Measurements from ENCODE around the gene UPF1. TPM values are rescaled to one million over a fixed set of nuclear protein-coding genes. Genes with fewer than 3 reads are reported as not detected.
A peak's percentile ranks its signal among the peaks of the same experiment; 100 is the strongest.

UPF1 gene
- total and polyA plus RNA-seq, 7 donors, result 27.6 to 62.1 (median 49.0) TPM

DNA sequence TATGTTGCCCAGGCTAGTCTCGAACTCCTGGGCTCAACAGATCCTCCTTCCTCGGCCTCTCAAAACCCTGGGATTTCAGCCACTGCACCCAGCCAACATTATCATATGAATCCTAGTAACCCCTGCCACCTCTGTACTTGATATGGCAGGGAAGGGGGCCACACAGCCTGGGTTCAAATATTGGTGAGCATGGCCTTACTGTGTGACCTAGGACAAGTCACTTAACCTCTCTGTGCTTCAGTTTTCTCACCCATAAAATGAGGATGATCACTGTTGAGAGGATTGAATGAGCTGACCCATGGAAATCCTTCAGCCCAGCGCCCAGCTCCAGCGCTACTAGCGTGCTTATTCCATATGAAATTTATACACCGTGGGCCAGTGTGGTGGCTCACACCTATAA, 37.1 kb upstream of the UPF1 start:
- Histone ChIP-seq H3K4me3 (no peak overlapping the region), H3K27me3 (peaks cover 26 to 96% (median 59%) of the 10 kb centered on the region in 3 donors), H3K36me3 (no peaks in the 10 kb centered on the region), H3K4me1 (peaks cover 0 to 22% (median 17%) of the 10 kb centered on the region in 4 donors), H3K27ac (no peak overlapping the region), H3K9me3 (no peaks in the 10 kb centered on the region)
- intact Hi-C loops (cut with DNase I), result no loop called here
- WGBS, 2 donors, result 89 to 96% methylated on average over 6 of the region's 6 CpGs
- DNase-seq, result no peak
- no peak for TF ChIP-seq POLR2AphosphoS5 (IDR thresholded peaks at IDR 0.05)
- TF ChIP-seq, protein P1, sequence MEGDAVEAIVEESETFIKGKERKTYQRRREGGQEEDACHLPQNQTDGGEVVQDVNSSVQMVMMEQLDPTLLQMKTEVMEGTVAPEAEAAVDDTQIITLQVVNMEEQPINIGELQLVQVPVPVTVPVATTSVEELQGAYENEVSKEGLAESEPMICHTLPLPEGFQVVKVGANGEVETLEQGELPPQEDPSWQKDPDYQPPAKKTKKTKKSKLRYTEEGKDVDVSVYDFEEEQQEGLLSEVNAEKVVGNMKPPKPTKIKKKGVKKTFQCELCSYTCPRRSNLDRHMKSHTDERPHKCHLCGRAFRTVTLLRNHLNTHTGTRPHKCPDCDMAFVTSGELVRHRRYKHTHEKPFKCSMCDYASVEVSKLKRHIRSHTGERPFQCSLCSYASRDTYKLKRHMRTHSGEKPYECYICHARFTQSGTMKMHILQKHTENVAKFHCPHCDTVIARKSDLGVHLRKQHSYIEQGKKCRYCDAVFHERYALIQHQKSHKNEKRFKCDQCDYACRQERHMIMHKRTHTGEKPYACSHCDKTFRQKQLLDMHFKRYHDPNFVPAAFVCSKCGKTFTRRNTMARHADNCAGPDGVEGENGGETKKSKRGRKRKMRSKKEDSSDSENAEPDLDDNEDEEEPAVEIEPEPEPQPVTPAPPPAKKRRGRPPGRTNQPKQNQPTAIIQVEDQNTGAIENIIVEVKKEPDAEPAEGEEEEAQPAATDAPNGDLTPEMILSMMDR (IDR thresholded peaks at IDR 0.05), result no peak
- TF ChIP-seq EP300 (IDR thresholded peaks at IDR 0.05), result no peak
- TF ChIP-seq POLR2A (IDR thresholded peaks at IDR 0.05), result no peak

DNA sequence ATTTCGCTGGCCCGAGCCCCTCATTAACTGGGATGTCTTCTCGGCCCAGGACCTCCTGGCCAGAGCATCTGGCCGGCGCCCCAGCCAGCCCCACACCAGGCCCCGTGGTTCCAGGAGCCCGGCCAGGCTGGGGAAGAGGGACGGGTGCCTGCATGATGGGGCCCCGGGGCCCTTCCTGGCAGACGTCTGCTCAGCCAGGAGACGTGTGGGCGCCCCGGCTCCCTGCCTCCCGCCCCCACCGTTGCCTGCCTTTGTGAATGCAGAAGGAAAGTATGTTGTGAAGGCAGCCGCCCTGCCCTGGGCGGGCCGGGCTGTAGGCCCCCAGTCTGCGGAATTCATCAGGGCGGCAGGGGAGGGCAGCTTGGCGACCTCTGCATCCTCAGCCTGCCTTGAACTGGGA, 36.2 kb upstream of the UPF1 start:
- H3K36me3 ChIP-seq, result no peaks in the 10 kb centered on the region
- peaks cover 18 to 91% (median 50%) of the 10 kb centered on the region in 3 donors for H3K27me3 ChIP-seq
- TF ChIP-seq POLR2A (IDR thresholded peaks at IDR 0.05), result no peak
- TF ChIP-seq, protein P1 (IDR thresholded peaks at IDR 0.05), result no peak
- no peak for TF ChIP-seq EP300 (IDR thresholded peaks at IDR 0.05)
- TF ChIP-seq POLR2AphosphoS5 (IDR thresholded peaks at IDR 0.05), result no peak
- DNase-seq, result no peak
- no peak overlapping the region for H3K27ac ChIP-seq
- peaks cover 0 to 14% (median 9%) of the 10 kb centered on the region in 4 donors for H3K4me1 ChIP-seq
- intact Hi-C loops (cut with DNase I), result no loop called here
- H3K9me3 ChIP-seq, result no peaks in the 10 kb centered on the region
- no peak overlapping the region for H3K4me3 ChIP-seq
- 16 to 17% methylated on average over 21 of the region's 21 CpGs for WGBS, 2 donors

DNA sequence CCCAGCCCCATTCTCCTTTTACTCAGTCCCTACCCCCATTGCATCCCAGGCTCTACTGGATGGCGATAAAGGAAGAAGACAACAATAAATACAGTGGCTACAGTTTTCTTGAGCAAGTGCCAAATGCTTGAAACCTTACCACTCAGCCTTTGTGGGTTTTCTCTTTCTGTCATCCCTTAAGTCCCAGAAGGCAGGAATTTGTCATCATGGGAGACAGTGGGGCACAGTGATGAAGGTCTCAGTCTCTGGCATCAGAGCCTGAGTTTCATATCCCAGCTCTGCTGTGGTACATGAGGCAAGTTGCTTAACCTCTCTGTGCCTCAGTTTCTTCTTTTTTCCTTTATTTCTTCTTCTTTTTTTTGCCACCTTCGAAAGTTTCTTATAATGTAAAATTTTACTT, 35.5 kb upstream of the UPF1 start:
- 47 to 82% methylated on average over 2 of the region's 2 CpGs for WGBS, 2 donors
- TF ChIP-seq, protein P1 (IDR thresholded peaks at IDR 0.05), result no peak
- TF ChIP-seq POLR2AphosphoS5 (IDR thresholded peaks at IDR 0.05) (no peak), POLR2A (IDR thresholded peaks at IDR 0.05) (no peak), EP300 (IDR thresholded peaks at IDR 0.05) (no peak)
- no peak for DNase-seq
- H3K27me3 ChIP-seq, result peaks cover 11 to 91% (median 43%) of the 10 kb centered on the region in 3 donors
- no peak overlapping the region for H3K4me3 ChIP-seq
- H3K9me3 ChIP-seq, result no peaks in the 10 kb centered on the region
- H3K36me3 ChIP-seq, result no peaks in the 10 kb centered on the region
- peaks cover 0 to 7% (median 2%) of the 10 kb centered on the region in 4 donors for H3K4me1 ChIP-seq
- no peak overlapping the region for H3K27ac ChIP-seq
- intact Hi-C loops (cut with DNase I), result no loop called here

DNA sequence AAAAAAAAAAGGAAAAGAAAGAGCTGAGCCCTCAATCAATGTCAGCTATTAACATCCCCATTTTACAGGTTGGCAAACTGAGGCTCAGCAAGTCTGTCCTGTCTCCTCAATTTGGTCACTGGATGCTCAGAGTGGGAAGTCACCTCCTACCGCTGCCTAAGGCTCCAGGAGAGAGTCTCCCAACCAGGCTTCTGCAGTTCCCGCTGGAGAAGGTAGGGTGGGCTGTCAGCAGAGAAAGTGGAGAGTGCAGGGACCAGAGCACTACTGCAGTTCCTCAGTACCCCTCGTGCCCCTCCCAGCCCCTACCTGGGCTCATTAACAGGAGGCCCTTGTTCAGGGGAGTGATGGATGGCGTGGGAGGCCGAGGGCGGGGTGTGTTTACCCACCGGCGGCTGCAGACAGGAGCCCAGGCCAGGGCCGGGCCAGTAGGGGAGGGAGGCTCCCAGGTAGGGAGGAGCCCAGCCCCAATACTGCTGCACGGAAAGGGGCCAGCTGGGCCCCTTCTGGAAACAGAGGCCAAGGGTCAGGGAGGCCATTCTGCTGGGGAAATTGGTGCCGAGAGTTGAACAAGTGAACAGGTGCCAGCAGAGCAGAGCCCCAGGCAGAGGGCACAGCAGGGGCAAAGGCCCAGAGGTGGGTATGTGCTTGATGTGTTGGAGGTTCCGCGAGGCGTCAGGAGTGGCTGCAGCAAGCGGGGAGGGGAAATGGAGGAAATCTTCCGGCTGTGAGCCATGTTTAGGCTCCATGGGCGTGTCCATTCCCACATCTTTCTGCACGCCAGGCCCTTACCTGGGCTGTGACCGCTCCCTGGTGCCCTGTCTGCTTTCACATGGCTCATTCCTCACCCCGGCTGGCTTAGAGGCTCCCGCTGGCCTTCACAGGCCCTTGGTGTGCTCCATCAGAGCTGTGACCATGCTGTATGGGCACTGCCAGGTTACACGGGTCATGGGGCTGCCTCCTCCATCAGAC, 33.1 kb upstream of the UPF1 start:
- 14 to 48% methylated on average over 22 of the region's 22 CpGs for WGBS, 2 donors

More for the DNA sequence above, 33.1 kb upstream of the UPF1 start:
- TF ChIP-seq EP300 (IDR thresholded peaks at IDR 0.05) (no peak), POLR2AphosphoS5 (IDR thresholded peaks at IDR 0.05) (no peak), POLR2A (IDR thresholded peaks at IDR 0.05) (no peak)
- TF ChIP-seq, protein P1 (IDR thresholded peaks at IDR 0.05), result no peak
- H3K27ac ChIP-seq, result no peak overlapping the region
- no peaks in the 10 kb centered on the region for H3K9me3 ChIP-seq
- H3K4me1 ChIP-seq, result peaks cover 0 to 6% (median 2%) of the 10 kb centered on the region in 4 donors
- intact Hi-C loops (cut with DNase I), result no loop called here
- H3K27me3 ChIP-seq, result peaks cover 5 to 70% (median 29%) of the 10 kb centered on the region in 3 donors
- H3K36me3 ChIP-seq, result no peaks in the 10 kb centered on the region
- peak; percentile 51 for DNase-seq
- H3K4me3 ChIP-seq, result no peak overlapping the region
